Measurements from ENCODE around the gene DIP2C.

- no peak for TF ChIP-seq CTCF (IDR thresholded peaks at IDR 0.05)
- no peak for TF ChIP-seq POLR2A (IDR thresholded peaks at IDR 0.05)
- no peak for TF ChIP-seq POLR2AphosphoS5 (IDR thresholded peaks at IDR 0.05)
Measured at GRCh38 chr10:282294-283139, 407.0 kb downstream of the DIP2C start.

All from stomach (tissue), 4 donors.